ENCODE data around the gene HELB.

HELB gene

DNA sequence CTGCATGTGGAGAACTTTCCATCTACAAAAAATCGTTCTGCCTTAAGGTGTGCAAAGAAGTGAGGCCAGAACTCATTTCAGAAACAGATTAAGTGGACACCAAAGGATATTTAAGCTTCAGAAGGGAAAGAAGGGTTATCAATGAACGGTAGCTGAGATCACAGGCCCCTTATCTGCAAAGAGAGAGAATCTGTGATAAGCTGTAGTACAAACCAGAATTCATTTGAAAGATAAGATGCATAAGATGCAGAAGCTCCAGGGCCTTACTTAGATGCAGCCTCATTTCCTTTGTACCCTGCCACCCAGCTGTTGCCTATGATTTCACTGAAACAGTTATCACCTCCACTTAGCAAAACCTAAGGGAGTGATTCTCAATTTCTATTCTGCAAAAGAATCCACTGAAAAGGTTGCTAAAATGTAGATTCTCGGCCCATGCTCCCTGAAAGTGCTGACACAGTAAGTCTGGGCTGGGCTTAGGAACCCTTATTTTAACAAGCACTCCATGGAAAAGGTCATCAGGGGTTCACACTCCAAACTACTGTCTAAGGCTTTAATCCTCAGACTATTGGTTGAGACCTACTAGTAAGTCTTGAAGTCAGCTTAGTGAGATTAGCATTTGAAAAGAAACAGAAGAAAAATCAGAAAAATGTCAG is 64.8 kb downstream of the HELB start:
- DNase-seq, result no peak

- no peak for DNase-seq
Observed at GRCh38 chr12:66371982-66372381, 69.7 kb downstream of the HELB start.

DNA sequence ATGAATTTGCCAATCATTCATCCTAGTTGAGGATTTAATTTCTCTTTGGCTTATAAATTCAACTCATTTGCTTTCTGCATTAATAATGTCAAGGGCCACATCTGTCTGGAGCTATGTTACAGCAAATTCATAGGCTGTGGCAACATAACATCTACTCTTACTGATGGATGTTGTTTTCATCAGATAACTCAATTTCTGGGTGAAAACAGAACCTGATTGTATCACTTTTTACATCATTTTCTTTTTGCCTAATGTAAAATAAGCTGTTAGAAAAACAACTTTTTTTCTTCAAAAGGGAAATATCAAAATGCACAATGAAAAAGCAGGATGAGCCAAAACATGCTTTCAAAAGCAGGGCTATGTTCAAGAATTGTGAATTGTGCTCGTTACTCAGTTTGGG is 73.3 kb downstream of the HELB start:
- DNase-seq, result no peak

DNA sequence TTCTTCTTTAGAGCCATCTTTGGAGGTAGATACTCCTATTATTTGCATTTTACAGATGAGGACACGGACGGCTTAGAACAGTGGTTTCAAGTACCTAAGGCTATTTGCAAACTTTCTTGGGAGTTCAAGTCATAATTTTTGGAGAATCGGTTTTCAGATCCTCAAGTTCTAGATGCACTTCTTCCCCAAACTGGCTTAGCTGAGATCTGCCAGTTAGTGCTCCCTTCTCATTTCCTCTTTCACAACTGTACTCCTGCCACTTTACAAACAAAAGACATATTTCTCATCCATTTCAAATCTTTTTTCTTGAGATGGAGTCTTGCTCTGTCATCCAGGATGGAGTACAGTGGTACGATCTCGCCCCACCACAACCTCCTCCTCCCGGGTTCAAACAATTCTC is 77.3 kb downstream of the HELB start:
- no peak for DNase-seq

GRCh38 chr12:66380769-66381535 is 78.7 kb downstream of the HELB start:
- no peak for DNase-seq

DNA sequence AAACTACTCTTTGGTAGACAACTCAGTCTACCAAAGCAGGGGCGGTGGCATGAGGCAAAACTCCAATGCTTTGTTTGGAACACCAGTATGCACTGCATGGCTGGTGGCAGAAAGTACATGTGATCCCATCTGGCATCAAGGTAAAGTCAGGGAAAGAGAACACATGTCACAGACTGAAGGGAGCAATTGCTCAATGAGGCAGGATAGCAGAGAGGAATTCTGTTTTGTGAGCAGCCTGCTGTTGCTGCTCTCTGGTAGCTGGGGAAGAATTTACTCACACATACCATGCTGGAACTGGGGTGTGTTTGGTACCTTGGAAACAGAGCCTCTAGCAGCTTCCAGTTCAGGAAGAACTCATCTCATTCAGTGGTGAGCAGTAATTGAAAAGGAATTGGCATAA is 84.8 kb downstream of the HELB start:
- no peak for DNase-seq

Measured in activated CD8-positive, alpha-beta memory T cell treated with anti-CD3 and anti-CD28 coated beads, Interleukin-2, amount 50 U/mL, for 4 hours (primary cell).